ENCODE measurements around the gene ZCCHC7.
"Not testable (repeated sequence)": the region's sequence is repeated elsewhere in the genome, so short reads cannot be mapped to it uniquely, and the experiment has no call there.

ZCCHC7 gene

DNA sequence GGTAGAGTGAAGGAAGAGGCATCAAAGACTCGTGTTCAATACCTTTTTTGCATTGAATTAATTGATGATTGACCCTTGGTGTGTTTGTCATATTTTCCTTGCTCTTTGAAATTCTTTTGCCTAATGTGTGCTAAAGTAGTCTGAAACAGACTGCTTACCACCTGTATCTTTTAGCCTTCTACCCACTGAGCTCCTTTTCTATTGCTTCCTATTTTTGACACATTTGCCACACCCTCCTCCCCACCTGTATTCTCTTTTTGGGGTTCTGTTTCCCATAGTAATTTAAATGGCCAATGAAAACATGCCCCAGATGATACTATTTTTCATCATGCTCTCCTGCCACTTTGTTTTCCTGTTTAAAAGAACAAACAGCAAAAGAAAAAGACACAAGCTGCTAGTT, 78.5 kb downstream of the ZCCHC7 start:
- no peaks in the 10 kb centered on the region for H3K36me3 ChIP-seq (ENCODE audit: insufficient read depth, low read depth, low read length)
- peaks cover 37% of the 10 kb centered on the region for H3K4me1 ChIP-seq (ENCODE audit: insufficient read depth, low read length)
- H3K27ac ChIP-seq (ENCODE audit: low read length) = no peak overlapping the region
- H3K9me3 ChIP-seq (ENCODE audit: insufficient read depth, low read depth, low read length) = no peaks in the 10 kb centered on the region
- H3K27me3 ChIP-seq (ENCODE audit: insufficient read depth, low read length) = no peaks in the 10 kb centered on the region
- H3K4me3 ChIP-seq (ENCODE audit: low read length) = no peak overlapping the region
- H3K9ac ChIP-seq (ENCODE audit: low read depth, low read length) = no peak overlapping the region

DNA sequence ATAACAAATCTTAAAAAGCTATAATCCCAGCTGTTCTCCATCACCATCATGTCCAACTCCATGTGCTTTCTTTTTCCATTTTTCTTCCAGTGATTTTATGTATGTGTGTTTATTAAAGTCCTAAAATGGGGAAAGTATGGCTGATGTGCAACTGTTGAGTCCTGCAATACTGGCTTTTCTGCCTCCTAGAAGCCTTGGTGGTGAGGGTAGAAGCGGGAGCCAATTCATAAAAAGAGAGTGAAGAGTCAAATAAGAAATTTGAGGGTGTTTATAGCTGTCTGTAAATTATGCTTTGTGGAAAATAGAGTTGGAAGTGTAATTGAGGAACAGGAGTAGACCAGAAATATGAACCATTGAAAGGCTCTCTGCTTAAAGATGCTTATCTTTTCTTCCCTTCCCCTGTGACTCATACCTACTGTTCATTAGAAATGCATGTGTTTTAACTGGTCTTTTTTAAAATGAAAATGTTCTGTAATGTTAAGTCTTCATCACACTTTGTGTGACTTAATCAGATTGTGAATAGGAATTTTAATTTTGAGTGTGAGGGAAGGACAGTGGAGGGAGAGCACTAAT, 80.1 kb downstream of the ZCCHC7 start:
- H3K4me1 ChIP-seq (ENCODE audit: insufficient read depth, low read length) = peaks cover 37% of the 10 kb centered on the region
- no peak overlapping the region for H3K27ac ChIP-seq (ENCODE audit: low read length)
- H3K9ac ChIP-seq (ENCODE audit: low read depth, low read length) = no peak overlapping the region
- no peaks in the 10 kb centered on the region for H3K9me3 ChIP-seq (ENCODE audit: insufficient read depth, low read depth, low read length)
- no peaks in the 10 kb centered on the region for H3K27me3 ChIP-seq (ENCODE audit: insufficient read depth, low read length)
- no peaks in the 10 kb centered on the region for H3K36me3 ChIP-seq (ENCODE audit: insufficient read depth, low read depth, low read length)
- no peak overlapping the region for H3K4me3 ChIP-seq (ENCODE audit: low read length)

DNA sequence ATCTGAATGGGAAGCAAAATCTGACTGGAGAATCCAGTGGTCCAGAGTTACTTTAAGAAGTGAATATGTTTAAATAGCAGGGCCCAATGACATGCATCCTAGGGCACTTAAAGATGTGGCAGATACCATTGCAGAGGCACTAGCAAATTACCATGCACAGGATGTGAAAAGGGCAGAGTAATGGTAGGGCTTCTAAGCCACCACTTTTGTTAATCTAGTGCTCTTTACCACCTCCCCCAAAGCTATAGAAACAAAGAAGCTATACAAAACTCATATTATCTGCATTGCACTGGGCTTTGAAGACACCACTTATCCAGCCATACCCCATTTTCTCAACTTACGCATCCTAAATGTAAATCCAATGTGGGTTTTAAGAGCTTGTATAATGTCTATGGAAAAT, 81.2 kb downstream of the ZCCHC7 start:
- no peaks in the 10 kb centered on the region for H3K9me3 ChIP-seq (ENCODE audit: insufficient read depth, low read depth, low read length)
- no peaks in the 10 kb centered on the region for H3K36me3 ChIP-seq (ENCODE audit: insufficient read depth, low read depth, low read length)
- H3K27ac ChIP-seq (ENCODE audit: low read length) = no peak overlapping the region
- no peaks in the 10 kb centered on the region for H3K27me3 ChIP-seq (ENCODE audit: insufficient read depth, low read length)
- H3K9ac ChIP-seq (ENCODE audit: low read depth, low read length) = no peak overlapping the region
- H3K4me3 ChIP-seq (ENCODE audit: low read length) = no peak overlapping the region
- peaks cover 32% of the 10 kb centered on the region for H3K4me1 ChIP-seq (ENCODE audit: insufficient read depth, low read length)

DNA sequence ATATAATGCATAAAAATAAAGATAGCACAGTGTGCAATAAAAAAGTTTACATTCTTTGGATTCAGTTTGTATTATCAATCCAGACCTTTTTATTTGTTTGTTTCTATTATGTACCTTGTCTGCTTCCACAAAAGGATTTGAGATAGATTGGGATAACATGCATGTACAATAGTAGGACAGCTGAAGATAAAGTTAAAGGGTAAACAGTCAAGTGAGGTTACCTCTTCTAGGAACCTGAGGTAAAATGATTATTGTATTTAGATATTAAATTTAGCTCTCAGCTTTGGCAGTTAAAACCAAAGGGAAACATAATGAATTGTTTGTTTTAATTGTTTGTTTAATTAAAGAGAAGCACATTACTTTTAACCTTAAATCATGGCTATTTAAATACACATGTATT, 81.7 kb downstream of the ZCCHC7 start:
- Histone ChIP-seq H3K9ac (ENCODE audit: low read depth, low read length) (no peak overlapping the region), H3K27me3 (ENCODE audit: insufficient read depth, low read length) (no peaks in the 10 kb centered on the region), H3K4me1 (ENCODE audit: insufficient read depth, low read length) (peaks cover 30% of the 10 kb centered on the region), H3K4me3 (ENCODE audit: low read length) (no peak overlapping the region), H3K9me3 (ENCODE audit: insufficient read depth, low read depth, low read length) (no peaks in the 10 kb centered on the region), H3K27ac (ENCODE audit: low read length) (no peak overlapping the region), H3K36me3 (ENCODE audit: insufficient read depth, low read depth, low read length) (no peaks in the 10 kb centered on the region)

DNA sequence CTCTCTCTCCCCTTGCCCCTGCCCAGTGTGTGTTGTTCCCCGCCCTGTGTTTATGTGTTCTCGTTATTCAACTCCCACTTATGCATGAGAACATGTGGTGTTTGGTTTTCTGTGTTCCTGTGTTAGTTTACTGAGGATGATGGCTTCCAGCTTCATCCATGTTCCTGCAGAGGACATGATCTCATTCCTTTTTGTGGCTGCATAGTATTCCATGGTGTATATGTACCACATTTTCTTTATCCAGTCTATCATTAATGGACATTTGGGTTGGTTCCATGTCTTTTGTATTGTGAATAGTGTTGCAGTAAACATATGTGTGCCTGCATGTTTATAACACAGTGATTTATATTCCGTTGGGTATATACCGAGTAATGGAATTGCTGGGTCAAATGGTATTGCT, 83.1 kb downstream of the ZCCHC7 start:
- not testable (repeated sequence) for H3K9ac ChIP-seq (ENCODE audit: low read depth, low read length); H3K4me3 ChIP-seq (ENCODE audit: low read length); H3K36me3 ChIP-seq (ENCODE audit: insufficient read depth, low read depth, low read length); H3K27ac ChIP-seq (ENCODE audit: low read length); H3K9me3 ChIP-seq (ENCODE audit: insufficient read depth, low read depth, low read length); H3K27me3 ChIP-seq (ENCODE audit: insufficient read depth, low read length)
- H3K4me1 ChIP-seq (ENCODE audit: insufficient read depth, low read length) = peaks cover 17% of the 10 kb centered on the region

DNA sequence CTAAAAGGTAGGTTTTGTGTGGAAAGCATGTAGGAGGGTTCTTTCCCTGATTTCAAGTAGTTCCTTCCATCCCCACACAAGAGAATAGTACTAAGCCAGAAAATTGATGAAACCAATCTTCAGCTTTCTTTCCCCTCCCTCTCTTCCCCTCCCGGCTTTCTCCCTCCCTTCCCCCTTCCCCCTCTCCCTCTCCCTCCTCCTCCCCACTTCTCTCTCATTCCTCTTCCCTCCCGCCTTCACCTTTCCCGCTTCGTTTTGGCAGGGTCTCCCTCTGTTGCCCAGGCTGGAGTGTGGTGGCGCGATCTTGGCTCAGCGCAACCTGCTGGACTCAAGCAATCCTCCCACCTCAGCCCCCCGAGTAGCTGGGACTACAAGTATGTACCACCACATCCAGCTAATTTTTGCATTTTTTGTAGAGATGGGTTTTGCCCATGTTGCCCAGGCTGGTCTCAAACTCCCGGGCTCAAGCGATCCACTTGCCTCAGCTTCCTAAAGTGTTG, 85.8 kb downstream of the ZCCHC7 start:
- Histone ChIP-seq H3K4me3 (ENCODE audit: low read length) (no peak overlapping the region), H3K27me3 (ENCODE audit: insufficient read depth, low read length) (no peaks in the 10 kb centered on the region), H3K36me3 (ENCODE audit: insufficient read depth, low read depth, low read length) (no peaks in the 10 kb centered on the region), H3K27ac (ENCODE audit: low read length) (no peak overlapping the region), H3K9me3 (ENCODE audit: insufficient read depth, low read depth, low read length) (no peaks in the 10 kb centered on the region), H3K4me1 (ENCODE audit: insufficient read depth, low read length) (peaks cover 6% of the 10 kb centered on the region; the same call in 1 of the 2 replicates), H3K9ac (ENCODE audit: low read depth, low read length) (no peak overlapping the region)

DNA sequence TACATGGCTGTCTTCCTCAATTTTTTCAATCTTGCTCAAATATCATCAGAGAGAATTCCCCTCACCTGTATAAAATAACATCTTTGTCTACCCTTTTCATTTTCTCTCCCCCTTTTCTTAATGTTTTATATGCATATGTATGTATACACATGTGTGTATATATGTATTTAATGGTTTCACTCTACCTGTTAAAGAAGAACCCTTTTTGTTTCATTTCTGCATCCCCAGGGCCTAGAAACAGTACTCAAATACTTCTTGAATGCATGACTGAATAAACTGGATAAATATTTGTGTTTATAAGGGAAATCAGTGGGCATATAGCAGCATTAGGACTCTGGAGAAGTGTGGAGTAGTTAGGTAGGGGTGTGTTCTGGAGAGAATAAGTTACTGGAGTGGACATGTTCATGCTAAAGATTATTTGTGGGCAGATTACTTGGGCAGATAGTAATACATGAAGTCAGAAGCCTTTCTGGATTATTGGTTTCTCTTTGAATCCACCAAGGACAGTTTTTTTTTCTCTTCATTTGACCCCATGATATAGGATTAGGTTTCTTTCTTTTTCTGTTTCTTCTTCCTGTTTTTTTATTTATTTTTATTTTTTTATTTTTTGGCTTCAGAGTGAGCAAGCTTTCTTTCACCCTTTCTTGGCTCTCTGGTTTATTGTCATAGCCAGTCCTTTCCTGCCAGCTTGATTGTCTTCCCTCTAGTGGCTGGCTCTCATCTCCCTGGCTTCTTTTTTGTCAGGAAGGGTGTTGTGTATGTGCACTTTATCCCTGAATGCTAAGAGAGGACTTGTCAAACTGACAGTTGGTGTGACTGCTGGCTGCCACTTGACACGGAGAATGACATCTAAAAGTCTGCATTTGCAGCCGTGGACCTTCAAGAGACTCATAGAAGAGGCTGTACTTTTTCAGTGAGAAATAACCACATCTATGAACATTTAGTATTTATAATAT, 89.3 kb downstream of the ZCCHC7 start:
- Histone ChIP-seq H3K36me3 (ENCODE audit: insufficient read depth, low read depth, low read length) (no peaks in the 10 kb centered on the region), H3K27me3 (ENCODE audit: insufficient read depth, low read length) (no peaks in the 10 kb centered on the region), H3K9ac (ENCODE audit: low read depth, low read length) (no peak overlapping the region), H3K27ac (ENCODE audit: low read length) (no peak overlapping the region), H3K4me1 (ENCODE audit: insufficient read depth, low read length) (peaks cover 3% of the 10 kb centered on the region; the same call in 1 of the 2 replicates), H3K9me3 (ENCODE audit: insufficient read depth, low read depth, low read length) (no peaks in the 10 kb centered on the region), H3K4me3 (ENCODE audit: low read length) (no peak overlapping the region)

DNA sequence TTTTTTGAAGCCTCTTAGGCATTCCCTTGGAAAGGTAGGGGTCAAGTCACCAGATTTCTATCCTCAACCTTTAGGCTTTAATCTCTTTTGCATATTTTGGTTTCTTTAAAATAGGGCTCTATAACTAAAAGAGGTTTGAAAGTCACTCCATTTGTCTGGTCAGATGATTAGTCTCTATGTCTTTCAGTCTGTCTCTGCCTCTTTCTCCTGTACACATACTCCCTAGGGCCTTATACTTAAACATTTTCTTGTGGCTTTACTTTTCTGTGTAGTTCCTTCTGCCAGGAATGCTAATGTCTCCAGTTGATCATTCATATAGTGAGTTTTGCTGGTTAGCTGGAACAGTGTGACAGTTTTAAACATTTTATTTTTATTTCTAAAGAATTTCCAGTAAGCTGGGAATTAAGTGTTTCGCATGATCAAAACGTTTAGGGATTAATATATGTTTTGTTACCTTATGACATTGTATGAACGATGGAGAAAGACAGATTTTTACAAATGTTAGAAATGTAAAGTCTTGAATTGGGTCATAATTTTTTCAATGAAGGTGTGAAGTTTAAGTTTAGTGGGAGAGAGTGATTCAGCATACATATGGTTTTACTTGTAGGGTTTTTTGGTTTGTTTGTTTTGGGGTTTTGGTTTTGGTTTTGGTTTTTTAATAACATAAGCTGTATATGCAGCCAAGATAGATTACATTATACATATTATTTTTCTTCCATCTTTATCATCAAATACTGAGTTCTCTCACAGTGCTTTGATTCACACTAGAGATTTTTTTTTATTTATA, 90.6 kb downstream of the ZCCHC7 start:
- Histone ChIP-seq H3K4me3 (ENCODE audit: low read length) (no peak overlapping the region), H3K27ac (ENCODE audit: low read length) (no peak overlapping the region), H3K9ac (ENCODE audit: low read depth, low read length) (no peak overlapping the region), H3K27me3 (ENCODE audit: insufficient read depth, low read length) (no peaks in the 10 kb centered on the region), H3K9me3 (ENCODE audit: insufficient read depth, low read depth, low read length) (no peaks in the 10 kb centered on the region), H3K4me1 (ENCODE audit: insufficient read depth, low read length) (peaks cover 3% of the 10 kb centered on the region; the same call in 1 of the 2 replicates), H3K36me3 (ENCODE audit: insufficient read depth, low read depth, low read length) (no peaks in the 10 kb centered on the region)

DNA sequence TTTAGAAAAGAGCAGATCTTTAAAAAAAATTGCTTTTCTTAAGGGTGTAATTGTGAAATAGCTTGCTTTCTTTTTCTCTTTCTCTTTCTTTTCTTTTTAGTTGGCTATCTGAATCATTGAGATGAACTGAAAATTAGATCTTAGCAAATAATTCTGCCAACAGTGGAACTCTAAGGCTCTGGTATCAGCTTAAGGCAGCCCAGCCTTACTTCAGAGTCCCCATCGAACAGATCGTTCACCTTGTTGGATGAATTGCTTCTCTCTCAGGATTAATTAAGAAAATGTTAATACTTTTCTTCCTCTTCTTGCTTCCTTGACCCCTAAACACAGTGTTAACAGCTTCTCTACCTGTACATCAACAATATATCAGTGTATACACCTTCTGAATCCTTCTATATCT, 92.1 kb downstream of the ZCCHC7 start:
- Histone ChIP-seq H3K27ac (ENCODE audit: low read length) (no peak overlapping the region), H3K9me3 (ENCODE audit: insufficient read depth, low read depth, low read length) (no peaks in the 10 kb centered on the region), H3K4me1 (ENCODE audit: insufficient read depth, low read length) (peaks cover 3% of the 10 kb centered on the region; the same call in 1 of the 2 replicates), H3K4me3 (ENCODE audit: low read length) (no peak overlapping the region), H3K27me3 (ENCODE audit: insufficient read depth, low read length) (no peaks in the 10 kb centered on the region), H3K36me3 (ENCODE audit: insufficient read depth, low read depth, low read length) (no peaks in the 10 kb centered on the region), H3K9ac (ENCODE audit: low read depth, low read length) (no peak overlapping the region)

DNA sequence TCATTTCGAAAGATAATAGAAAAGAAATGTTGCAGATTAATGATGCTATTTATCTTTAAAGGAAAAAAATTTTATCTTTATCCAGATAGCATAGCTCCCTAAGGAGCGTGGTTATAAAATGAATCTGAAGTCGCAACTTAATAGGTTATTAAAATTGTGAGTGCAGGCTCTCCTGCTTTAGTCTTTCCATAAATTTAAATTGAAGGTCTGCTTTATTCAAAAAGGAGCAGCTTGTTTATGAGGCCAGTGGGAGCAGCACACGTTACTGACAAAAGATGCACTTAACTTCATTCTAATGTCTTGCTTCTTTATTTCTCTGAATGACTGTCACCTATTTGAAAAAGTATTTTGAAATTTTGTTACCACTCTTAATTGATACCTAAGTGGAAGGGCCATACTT, 95.0 kb downstream of the ZCCHC7 start:
- H3K27me3 ChIP-seq (ENCODE audit: insufficient read depth, low read length) = no peaks in the 10 kb centered on the region
- no peaks in the 10 kb centered on the region for H3K9me3 ChIP-seq (ENCODE audit: insufficient read depth, low read depth, low read length)
- peaks cover 3% of the 10 kb centered on the region; the same call in 1 of the 2 replicates for H3K4me1 ChIP-seq (ENCODE audit: insufficient read depth, low read length)
- no peak overlapping the region for H3K27ac ChIP-seq (ENCODE audit: low read length)
- H3K4me3 ChIP-seq (ENCODE audit: low read length) = no peak overlapping the region
- no peak overlapping the region for H3K9ac ChIP-seq (ENCODE audit: low read depth, low read length)
- no peaks in the 10 kb centered on the region for H3K36me3 ChIP-seq (ENCODE audit: insufficient read depth, low read depth, low read length)

DNA sequence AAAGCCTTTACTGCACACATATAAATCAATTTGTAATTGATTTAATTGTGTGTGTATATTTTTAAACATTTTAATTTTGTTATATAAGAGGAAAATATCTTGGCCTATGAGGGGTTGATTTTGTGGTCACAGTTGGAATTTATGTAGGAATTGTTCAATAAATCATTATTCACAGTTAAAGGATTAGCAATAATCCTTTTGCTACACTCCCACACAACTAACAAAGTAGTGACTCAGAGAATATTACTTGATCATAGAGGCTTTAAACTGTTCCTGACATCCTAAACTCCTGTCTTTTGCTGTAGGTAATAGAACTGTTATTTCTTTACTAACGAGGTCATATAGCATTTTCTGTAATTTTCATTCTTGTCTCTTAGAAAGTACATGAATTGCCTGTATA, 95.5 kb downstream of the ZCCHC7 start:
- no peaks in the 10 kb centered on the region for H3K9me3 ChIP-seq (ENCODE audit: insufficient read depth, low read depth, low read length)
- H3K4me3 ChIP-seq (ENCODE audit: low read length) = no peak overlapping the region
- H3K36me3 ChIP-seq (ENCODE audit: insufficient read depth, low read depth, low read length) = no peaks in the 10 kb centered on the region
- no peak overlapping the region for H3K9ac ChIP-seq (ENCODE audit: low read depth, low read length)
- peaks cover under 1% of the 10 kb centered on the region; the same call in 1 of the 2 replicates for H3K4me1 ChIP-seq (ENCODE audit: insufficient read depth, low read length)
- no peaks in the 10 kb centered on the region for H3K27me3 ChIP-seq (ENCODE audit: insufficient read depth, low read length)
- H3K27ac ChIP-seq (ENCODE audit: low read length) = no peak overlapping the region

Data from iPS-20b (cell line).